HUES64 (cell line): Measurements from ENCODE around the gene IMMP2L.

Experiments used
- H3K27ac ChIP-seq: 2 replicates; pipeline ENCODE4 v1.7.0; 2013; ENCODE audit warnings: low read depth, low read length, inconsistent platforms
- H3K27me3 ChIP-seq: 2 replicates; pipeline ENCODE4 v1.6.1; 2013; ENCODE audit warnings: mild to moderate bottlenecking, low read length; ENCODE audit not compliant: insufficient read depth
- H3K36me3 ChIP-seq: 2 replicates; pipeline ENCODE4 v1.6.1; 2013; ENCODE audit warnings: mild to moderate bottlenecking, low read length; ENCODE audit not compliant: insufficient read depth
- H3K4me1 ChIP-seq: 2 replicates; pipeline ENCODE4 v1.6.1; 2013; ENCODE audit warnings: mild to moderate bottlenecking, low read length, moderate library complexity; ENCODE audit not compliant: insufficient read depth
- H3K4me3 ChIP-seq: 2 replicates; pipeline ENCODE4 v1.5.1; 2013; ENCODE audit warnings: mild to moderate bottlenecking, low read length, moderate library complexity
- H3K9ac ChIP-seq: 2 replicates; pipeline ENCODE4 v1.6.1; 2013; ENCODE audit warnings: mild to moderate bottlenecking, low read depth, low read length
- H3K9me3 ChIP-seq: 2 replicates; pipeline ENCODE4 v1.6.1; 2013; ENCODE audit warnings: low read depth, low read length; ENCODE audit not compliant: insufficient read depth
- WGBS: fragments of 150-250, 120-280 bp; methylation state at CpG from one replicate; pipeline ENCODE4 v1.1.7; 2013; ENCODE audit warnings: missing lambda C conversion rate; 5-methylcytosine and 5-hydroxymethylcytosine counted together

IMMP2L gene

GRCh38 chr7:110790992-110791391 lies 771.3 kb downstream of the IMMP2L start:
- no peak overlapping the region for H3K4me3 ChIP-seq
- H3K27me3 ChIP-seq, result no peaks in the 10 kb centered on the region
- no peaks in the 10 kb centered on the region for H3K9me3 ChIP-seq
- H3K4me1 ChIP-seq, result no peaks in the 10 kb centered on the region
- no peak overlapping the region for H3K27ac ChIP-seq
- H3K36me3 ChIP-seq, result no peaks in the 10 kb centered on the region
- H3K9ac ChIP-seq, result no peak overlapping the region

DNA sequence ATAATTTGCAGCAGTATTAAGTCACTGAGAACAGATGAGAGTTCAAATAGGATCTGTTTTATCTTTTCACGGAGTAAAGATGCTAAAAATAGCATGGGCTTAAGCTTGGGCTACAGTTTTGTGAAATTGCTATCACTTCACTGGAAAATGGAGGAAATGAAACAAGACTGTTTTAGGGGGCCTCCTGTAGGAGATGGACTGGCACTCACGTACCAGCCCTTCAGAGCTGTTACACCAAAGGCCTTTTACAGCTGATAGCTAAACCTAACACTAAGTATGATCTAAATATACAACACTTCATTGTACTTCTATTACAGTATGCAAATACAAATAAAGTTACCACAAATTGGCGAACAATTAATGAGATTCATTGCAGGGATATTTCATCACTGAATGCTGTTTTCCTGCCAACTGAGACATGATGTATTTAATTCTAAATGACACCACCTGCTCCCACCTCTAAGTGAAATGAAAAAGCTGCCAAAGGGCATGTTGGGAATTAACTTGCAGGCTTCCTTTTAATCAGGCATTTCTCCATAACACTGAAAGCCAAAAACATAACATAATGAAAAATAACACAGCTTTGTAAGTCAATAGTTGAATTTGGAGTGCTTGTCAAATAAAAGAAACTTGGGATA lies 775.8 kb downstream of the IMMP2L start:
- no peak overlapping the region for H3K4me3 ChIP-seq
- WGBS, result 88% methylated on average over 3 of the region's 3 CpGs
- H3K36me3 ChIP-seq, result no peaks in the 10 kb centered on the region
- no peak overlapping the region for H3K9ac ChIP-seq
- H3K27ac ChIP-seq, result no peak overlapping the region
- no peaks in the 10 kb centered on the region for H3K27me3 ChIP-seq
- no peaks in the 10 kb centered on the region for H3K4me1 ChIP-seq
- H3K9me3 ChIP-seq, result no peaks in the 10 kb centered on the region

DNA sequence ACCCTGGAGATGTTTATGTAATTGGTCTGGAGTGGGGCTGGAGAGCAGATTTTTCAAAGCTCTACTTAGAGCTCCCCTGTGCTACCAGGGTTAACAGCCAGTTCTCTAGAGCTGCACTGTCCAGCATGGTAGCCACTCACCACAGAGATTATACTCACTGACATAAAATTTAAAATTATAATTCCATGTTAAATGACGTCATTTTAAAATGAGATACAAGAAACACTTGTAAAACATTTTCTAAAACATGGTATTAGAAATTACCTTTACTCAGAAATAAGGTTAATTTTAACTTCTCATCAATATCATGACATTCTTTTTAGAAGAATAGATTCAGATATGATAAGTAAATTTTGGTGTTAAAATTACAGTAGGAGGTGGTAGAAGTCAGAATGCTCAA lies 777.5 kb downstream of the IMMP2L start:
- WGBS, result no CpG with 5 or more reads among the region's 1 CpG
- Histone ChIP-seq H3K4me3 (no peak overlapping the region), H3K27ac (no peak overlapping the region), H3K9me3 (no peaks in the 10 kb centered on the region), H3K36me3 (no peaks in the 10 kb centered on the region), H3K27me3 (no peaks in the 10 kb centered on the region), H3K4me1 (no peaks in the 10 kb centered on the region), H3K9ac (no peak overlapping the region)

GRCh38 chr7:110780712-110781111 lies 781.6 kb downstream of the IMMP2L start:
- Histone ChIP-seq H3K36me3 (no peaks in the 10 kb centered on the region), H3K27ac (no peak overlapping the region), H3K4me3 (no peak overlapping the region), H3K4me1 (no peaks in the 10 kb centered on the region), H3K9me3 (no peaks in the 10 kb centered on the region), H3K27me3 (no peaks in the 10 kb centered on the region), H3K9ac (no peak overlapping the region)

DNA sequence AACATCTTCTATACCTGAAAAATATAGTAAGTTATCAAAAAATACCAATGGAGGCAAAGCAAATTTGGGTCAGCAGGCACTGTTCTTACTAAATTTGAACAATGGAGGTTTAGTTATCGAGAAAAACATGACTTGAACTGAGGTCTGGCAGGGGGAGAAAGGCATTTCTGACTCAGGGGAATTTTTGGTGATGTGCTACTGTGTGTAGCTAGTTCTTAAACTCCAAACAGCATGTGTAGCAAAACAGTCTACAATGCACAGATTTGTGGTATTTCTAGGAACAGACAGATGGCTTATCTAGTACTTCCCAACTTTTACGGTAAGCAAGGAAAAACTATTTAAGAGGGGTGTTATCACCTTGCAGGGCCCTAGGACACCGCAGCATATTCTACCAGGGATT lies 783.0 kb downstream of the IMMP2L start:
- H3K9me3 ChIP-seq, result no peaks in the 10 kb centered on the region
- no peak overlapping the region for H3K4me3 ChIP-seq
- no peak overlapping the region for H3K27ac ChIP-seq
- H3K27me3 ChIP-seq, result no peaks in the 10 kb centered on the region
- WGBS, result 96% methylated on average over 3 of the region's 3 CpGs
- no peaks in the 10 kb centered on the region for H3K36me3 ChIP-seq
- no peak overlapping the region for H3K9ac ChIP-seq
- no peaks in the 10 kb centered on the region for H3K4me1 ChIP-seq

DNA sequence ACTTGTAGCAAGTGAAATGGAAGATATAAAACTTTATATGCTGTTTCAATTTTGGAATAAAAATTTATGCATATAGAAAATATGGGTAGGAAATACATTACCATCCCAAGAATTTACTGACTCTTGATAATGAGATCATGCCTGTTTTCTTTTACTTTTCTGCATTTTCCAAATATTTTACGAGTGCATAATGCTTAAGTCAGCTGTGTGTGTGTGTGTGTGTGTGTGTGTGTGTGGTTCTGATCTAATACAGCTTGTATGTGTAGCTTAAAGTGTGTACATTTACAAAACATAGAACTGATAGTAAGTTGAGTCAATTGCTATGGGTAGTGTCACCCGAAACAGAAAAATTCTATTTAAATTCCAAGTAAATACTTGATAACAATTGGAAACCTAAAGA lies 787.2 kb downstream of the IMMP2L start:
- no peaks in the 10 kb centered on the region for H3K27me3 ChIP-seq
- H3K4me3 ChIP-seq, result no peak overlapping the region
- H3K9me3 ChIP-seq, result no peaks in the 10 kb centered on the region
- WGBS, result 96% methylated on average over 2 of the region's 2 CpGs
- H3K9ac ChIP-seq, result no peak overlapping the region
- H3K27ac ChIP-seq, result no peak overlapping the region
- no peaks in the 10 kb centered on the region for H3K36me3 ChIP-seq
- no peaks in the 10 kb centered on the region for H3K4me1 ChIP-seq

GRCh38 chr7:110774071-110774470 lies 788.2 kb downstream of the IMMP2L start:
- Histone ChIP-seq H3K4me3 (no peak overlapping the region), H3K9me3 (no peaks in the 10 kb centered on the region), H3K4me1 (no peaks in the 10 kb centered on the region), H3K9ac (no peak overlapping the region), H3K27me3 (no peaks in the 10 kb centered on the region), H3K36me3 (no peaks in the 10 kb centered on the region), H3K27ac (no peak overlapping the region)
- WGBS, result 92% methylated on average over 1 of the region's 1 CpG

GRCh38 chr7:110772615-110773014 lies 789.7 kb downstream of the IMMP2L start:
- WGBS, result 95% methylated on average over 3 of the region's 3 CpGs
- Histone ChIP-seq H3K4me3 (no peak overlapping the region), H3K27me3 (no peaks in the 10 kb centered on the region), H3K36me3 (no peaks in the 10 kb centered on the region), H3K9me3 (no peaks in the 10 kb centered on the region), H3K9ac (no peak overlapping the region), H3K4me1 (0 out of 2 replicates have a peak, but pooled peaks cover under 1% of the 10 kb centered on the region), H3K27ac (no peak overlapping the region)

DNA sequence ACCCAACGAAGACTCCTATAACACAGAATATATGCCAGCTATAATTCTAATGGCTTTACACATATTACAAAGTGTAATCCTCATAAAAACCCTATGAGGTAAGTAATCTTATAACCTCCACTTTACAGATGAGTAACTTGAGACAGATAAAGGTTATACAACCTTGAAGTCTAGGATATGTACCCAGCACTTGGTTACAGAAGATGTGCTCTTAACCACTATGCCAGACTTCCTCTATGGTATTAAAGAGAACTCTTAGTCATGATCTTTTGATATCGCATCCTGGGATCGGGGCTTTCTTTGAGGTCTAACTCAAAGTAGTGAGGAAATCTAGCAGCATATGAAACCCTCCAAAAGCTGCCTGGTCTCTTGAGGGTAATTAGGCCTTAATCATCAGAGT lies 790.6 kb downstream of the IMMP2L start:
- H3K9me3 ChIP-seq, result no peaks in the 10 kb centered on the region
- H3K9ac ChIP-seq, result no peak overlapping the region
- H3K4me3 ChIP-seq, result no peak overlapping the region
- peaks cover 9% of the 10 kb centered on the region for H3K4me1 ChIP-seq
- no peaks in the 10 kb centered on the region for H3K36me3 ChIP-seq
- no peaks in the 10 kb centered on the region for H3K27me3 ChIP-seq
- H3K27ac ChIP-seq, result no peak overlapping the region
- WGBS, result 98% methylated on average over 3 of the region's 3 CpGs

DNA sequence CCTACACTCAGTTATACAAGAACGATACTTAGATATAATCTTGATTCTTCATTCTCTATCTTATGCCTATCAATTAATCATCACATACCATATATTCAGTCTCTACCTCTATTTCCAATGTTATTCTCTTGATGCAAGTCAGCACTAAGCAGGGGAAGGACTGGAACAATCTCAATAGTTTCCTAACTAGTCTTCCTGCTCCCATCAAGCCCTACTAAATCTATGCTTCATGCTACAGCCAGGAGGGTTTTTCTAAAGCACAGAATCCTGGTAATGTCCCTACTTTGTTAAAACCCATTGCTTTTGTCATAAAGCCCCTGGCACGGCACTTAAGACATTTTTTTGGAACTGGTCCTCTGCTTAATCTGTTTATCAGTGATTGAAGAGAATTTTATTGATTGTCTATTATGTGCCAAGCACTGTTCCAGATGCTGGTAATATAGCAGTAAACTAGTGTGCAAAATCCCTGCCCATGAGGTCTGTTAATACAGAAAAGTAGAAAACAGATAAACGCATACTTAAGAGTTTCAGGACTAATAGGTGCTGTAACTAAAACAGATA lies 794.7 kb downstream of the IMMP2L start:
- WGBS, result 94% methylated on average over 3 of the region's 3 CpGs
- Histone ChIP-seq H3K36me3 (no peaks in the 10 kb centered on the region), H3K4me3 (no peak overlapping the region), H3K9me3 (no peaks in the 10 kb centered on the region), H3K27ac (no peak overlapping the region), H3K27me3 (no peaks in the 10 kb centered on the region), H3K9ac (no peak overlapping the region), H3K4me1 (peaks cover 12% of the 10 kb centered on the region)

DNA sequence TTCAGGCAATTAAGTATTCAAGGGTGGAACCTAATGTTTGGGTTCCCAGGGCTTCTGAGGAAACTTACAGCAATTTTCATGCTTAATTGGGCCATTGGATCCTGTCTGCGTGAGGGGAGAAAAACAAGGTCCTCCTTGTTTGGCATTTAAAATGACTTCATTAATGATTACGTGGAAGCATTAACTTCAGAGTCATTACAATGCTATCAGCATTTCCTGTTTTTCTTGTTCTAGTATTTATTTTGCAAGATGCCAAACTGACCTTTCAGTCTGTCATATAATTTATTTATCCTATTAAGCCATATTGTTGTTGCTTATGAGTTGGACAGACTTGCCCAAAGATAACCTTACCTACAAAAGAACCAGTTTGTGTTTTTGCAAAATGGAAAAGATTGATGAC lies 795.4 kb downstream of the IMMP2L start:
- H3K4me3 ChIP-seq, result no peak overlapping the region
- 74% methylated on average over 2 of the region's 2 CpGs for WGBS
- H3K27me3 ChIP-seq, result no peaks in the 10 kb centered on the region
- no peaks in the 10 kb centered on the region for H3K36me3 ChIP-seq
- no peak overlapping the region for H3K9ac ChIP-seq
- H3K27ac ChIP-seq, result no peak overlapping the region
- peaks cover 12% of the 10 kb centered on the region for H3K4me1 ChIP-seq
- no peaks in the 10 kb centered on the region for H3K9me3 ChIP-seq

DNA sequence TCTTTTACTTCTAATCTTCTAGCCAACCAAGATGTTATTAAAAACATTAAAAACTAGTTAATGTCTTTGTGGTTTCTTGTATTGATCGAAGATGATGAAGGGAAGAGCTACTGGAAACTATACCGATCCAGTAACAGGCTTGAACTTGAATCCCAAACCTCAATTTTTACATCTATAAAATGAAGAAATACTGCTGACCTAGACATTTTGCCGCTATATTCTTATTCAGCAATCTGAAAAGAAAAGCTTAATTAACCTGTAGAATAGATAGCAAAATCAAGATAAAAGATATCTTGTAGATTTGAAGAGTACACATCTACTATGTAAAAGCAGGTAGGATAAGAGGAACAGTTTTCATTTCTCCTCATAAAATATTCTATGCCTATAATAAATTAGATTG lies 797.4 kb downstream of the IMMP2L start:
- Histone ChIP-seq H3K36me3 (no peaks in the 10 kb centered on the region), H3K9me3 (no peaks in the 10 kb centered on the region), H3K27me3 (no peaks in the 10 kb centered on the region), H3K4me1 (peaks cover 21% of the 10 kb centered on the region), H3K9ac (no peak overlapping the region), H3K4me3 (no peak overlapping the region), H3K27ac (no peak overlapping the region)
- WGBS, result 100% methylated on average over 3 of the region's 3 CpGs
